HG03558 (cell line): Measurements from ENCODE around the gene KCNE1.
"Not testable (repeated sequence)": the region's sequence is repeated elsewhere in the genome, so short reads cannot be mapped to it uniquely, and the experiment has no call there.

ENCODE experiments used
- ATAC-seq: cut with Tn5 transposase; IDR thresholded peaks from one replicate; pipeline ENCODE4 v1.9.1; 2021; ENCODE audit warnings: moderate number of reproducible peaks; ENCODE audit not compliant: unreplicated experiment; ENCODE audit errors: extremely low read depth

The KCNE1 gene

GRCh38 chr21:34511787-34512455 lies at the start of gene KCNE1:
Gene KCNE1, minus strand, starts transcription at chr21:34512210. Its CDS starts 62,576 bp downstream, at chr21:34449634.
- no peak for ATAC-seq

GRCh38 chr21:34561806-34562205 lies 49.8 kb upstream of the KCNE1 start:
- no peak for ATAC-seq

GRCh38 chr21:34560609-34561008 lies 48.6 kb upstream of the KCNE1 start:
- ATAC-seq = no peak

GRCh38 chr21:34560021-34560420 lies 48.0 kb upstream of the KCNE1 start:
- no peak for ATAC-seq

- no peak for ATAC-seq
Measured at GRCh38 chr21:34559089-34559631, 47.1 kb upstream of the KCNE1 start.

GRCh38 chr21:34558166-34558565 lies 46.2 kb upstream of the KCNE1 start:
- no peak for ATAC-seq

- no peak for ATAC-seq
Measured at GRCh38 chr21:34557261-34557660, 45.3 kb upstream of the KCNE1 start.

- ATAC-seq = not testable (repeated sequence)
Measured at GRCh38 chr21:34554670-34555069, 42.7 kb upstream of the KCNE1 start.

GRCh38 chr21:34554227-34554626 lies 42.2 kb upstream of the KCNE1 start:
- ATAC-seq = no peak

- no peak for ATAC-seq
Measured at GRCh38 chr21:34553151-34553952, 41.3 kb upstream of the KCNE1 start.

- no peak for ATAC-seq
Measured at GRCh38 chr21:34552360-34553098, 40.5 kb upstream of the KCNE1 start.

- no peak for ATAC-seq
Measured at GRCh38 chr21:34550182-34550799, 38.3 kb upstream of the KCNE1 start.

- no peak for ATAC-seq
Measured at GRCh38 chr21:34548781-34549376, 36.9 kb upstream of the KCNE1 start.

- no peak for ATAC-seq
Measured at GRCh38 chr21:34546542-34546941, 34.5 kb upstream of the KCNE1 start.

- peak; percentile 70 for ATAC-seq
Measured at GRCh38 chr21:34545079-34545884, 33.3 kb upstream of the KCNE1 start.

GRCh38 chr21:34544032-34544496 lies 32.1 kb upstream of the KCNE1 start:
- ATAC-seq = no peak

GRCh38 chr21:34543017-34543416 lies 31.0 kb upstream of the KCNE1 start:
- ATAC-seq = no peak

GRCh38 chr21:34540206-34540605 lies 28.2 kb upstream of the KCNE1 start:
- no peak for ATAC-seq

GRCh38 chr21:34537838-34538237 lies 25.8 kb upstream of the KCNE1 start:
- ATAC-seq = no peak
